GM12891 (cell line): ENCODE measurements around the gene ANKLE2.

ENCODE experiments used
- POLR2A ChIP-seq: IDR thresholded peaks from 2 replicates; pipeline ENCODE4 v1.6.1; 2011; ENCODE audit warnings: low read depth, low read length, control low read depth
- POLR2AphosphoS5 ChIP-seq: IDR thresholded peaks from 2 replicates; pipeline ENCODE4 v1.6.1; 2011; ENCODE audit warnings: low read depth, low read length, control low read depth
- POU2F2 ChIP-seq: IDR thresholded peaks from 2 replicates; pipeline ENCODE4 v1.6.1; 2011; ENCODE audit warnings: low read depth, mild to moderate bottlenecking, control low read depth, low read length, moderate library complexity
- TAF1 ChIP-seq: IDR thresholded peaks from 2 replicates; pipeline ENCODE4 v1.6.1; 2011; ENCODE audit warnings: low read depth, low read length, control low read depth

DNA sequence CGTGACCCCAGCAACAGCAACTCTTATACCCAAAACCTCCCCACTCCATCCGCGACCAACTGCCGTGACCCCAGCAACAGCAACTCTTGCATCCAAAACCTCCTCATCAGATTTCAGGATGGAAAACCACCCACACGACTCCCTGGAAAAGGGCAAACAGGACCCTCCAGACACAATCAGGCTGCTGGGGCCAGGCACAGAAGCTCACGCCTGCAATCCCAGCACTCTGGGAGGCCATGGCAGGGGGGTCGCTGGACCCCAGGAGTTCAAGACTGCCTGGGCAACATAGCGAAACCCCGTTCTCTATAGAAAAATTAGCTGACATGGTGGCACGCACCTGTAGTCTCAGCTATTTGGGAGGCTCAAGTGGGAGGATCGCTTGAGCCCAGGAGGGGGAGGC, 31.3 kb downstream of the ANKLE2 start:
- TF ChIP-seq POLR2A (no peak), POLR2AphosphoS5 (no peak), TAF1 (no peak), POU2F2 (no peak)
